Jurkat, Clone E6-1 (cell line): ENCODE data around the gene CDK4. TPM values are rescaled to one million over a fixed set of nuclear protein-coding genes. Genes with fewer than 3 reads are reported as not detected.
A peak's percentile ranks its signal among the peaks of the same experiment; 100 is the strongest.

Source experiments
- DNase-seq: peaks from one replicate; pipeline ENCODE4 v3.0.0-alpha.2; 2011; ENCODE audit warnings: low read depth, low spot score
- H3K4me3 ChIP-seq: 2 replicates; pipeline ENCODE4 v1.5.1; 2011; ENCODE audit warnings: mild to moderate bottlenecking, low read length, control low read depth, moderate library complexity
- polyA plus RNA-seq: library from polyadenylated mRNA; unstranded; fragments of >200 nt; gene quantifications from one replicate; pipeline ENCODE4 v1.2.1, GENCODE V29; 2012; ENCODE audit warnings: missing spikeins; ENCODE audit not compliant: insufficient read length, insufficient read depth

Gene CDK4
- 370 TPM for polyA plus RNA-seq

DNA sequence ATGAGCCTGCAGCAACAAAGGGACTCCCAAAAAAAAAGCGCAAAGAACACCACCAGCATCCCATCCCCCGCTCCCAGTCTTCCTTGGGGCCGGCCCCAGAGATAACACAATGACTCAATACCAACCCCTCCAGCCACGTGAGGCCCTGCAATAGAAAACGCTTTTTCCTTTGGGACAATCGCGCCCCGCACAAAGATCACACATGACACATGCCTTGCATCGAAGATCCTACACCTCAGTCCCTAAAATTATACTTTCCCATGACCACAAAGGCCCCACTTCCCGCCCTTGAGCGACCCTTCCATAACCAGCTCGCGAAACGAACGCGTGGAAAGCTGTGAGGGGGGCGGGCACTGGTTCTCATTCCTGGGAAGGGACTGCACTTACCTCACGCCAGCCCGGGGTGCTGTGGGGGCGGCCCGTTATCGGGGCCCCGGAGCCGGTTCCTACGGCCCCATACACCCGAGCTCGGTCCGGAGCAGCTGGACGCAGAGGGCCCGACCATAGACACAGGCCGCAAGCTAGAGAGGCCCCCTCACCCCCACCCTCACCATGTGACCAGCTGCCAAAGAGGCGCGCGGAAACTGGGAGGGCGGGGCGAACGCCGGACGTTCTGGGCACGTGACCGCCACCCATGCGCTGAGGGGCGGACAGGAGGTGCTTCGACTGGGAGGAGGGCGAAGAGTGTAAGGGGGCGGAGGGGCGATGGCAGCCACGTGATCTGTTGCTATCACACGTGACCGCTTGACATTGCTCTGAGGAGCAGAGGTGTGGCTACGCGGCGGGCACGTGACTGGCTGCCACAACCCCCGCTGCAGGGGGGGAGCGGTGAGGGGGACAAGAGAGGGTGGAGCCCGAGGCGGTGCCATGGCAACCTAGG is at the start of gene CDK4:
TSS of gene CDK4 (minus strand) at position 523 of the 880 bp plus-strand sequence. CDS start 593 bp downstream, outside the sequence.
- DNase-seq, result peak; percentile 99
- H3K4me3 ChIP-seq, result peak within 1 kb of the TSS; percentile 98

- DNase-seq, result no peak
- no peak overlapping the region for H3K4me3 ChIP-seq
These were observed 48.9 kb upstream of the CDK4 start for GRCh38 chr12:57800965-57801364.

GRCh38 chr12:57797933-57798332 is 45.8 kb upstream of the CDK4 start:
- no peak for DNase-seq
- H3K4me3 ChIP-seq, result no peak overlapping the region

GRCh38 chr12:57796996-57797395 is 44.9 kb upstream of the CDK4 start:
- DNase-seq, result no peak
- no peak overlapping the region for H3K4me3 ChIP-seq

GRCh38 chr12:57795354-57795753 is 43.2 kb upstream of the CDK4 start:
- no peak overlapping the region for H3K4me3 ChIP-seq
- DNase-seq, result no peak

DNA sequence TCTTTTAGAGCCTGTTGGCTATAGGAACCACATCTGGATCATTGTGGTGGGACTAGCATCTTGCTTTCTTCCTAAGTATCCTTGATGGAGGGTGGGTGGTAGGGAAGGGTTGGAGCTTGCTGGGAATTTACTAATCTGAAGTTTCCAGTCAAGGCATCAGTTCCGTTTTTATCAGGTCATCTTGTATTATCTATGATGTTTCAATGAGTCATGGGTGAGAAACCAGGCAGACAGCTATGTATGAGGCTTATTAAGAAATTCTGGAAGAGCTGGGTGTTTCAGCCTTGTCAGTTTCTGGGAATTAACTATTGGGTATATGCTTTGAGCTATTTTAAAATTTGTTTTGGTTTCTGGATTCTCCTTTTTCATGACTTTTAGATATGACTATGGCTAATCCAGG is 41.8 kb upstream of the CDK4 start:
- DNase-seq, result no peak
- no peak overlapping the region for H3K4me3 ChIP-seq

DNA sequence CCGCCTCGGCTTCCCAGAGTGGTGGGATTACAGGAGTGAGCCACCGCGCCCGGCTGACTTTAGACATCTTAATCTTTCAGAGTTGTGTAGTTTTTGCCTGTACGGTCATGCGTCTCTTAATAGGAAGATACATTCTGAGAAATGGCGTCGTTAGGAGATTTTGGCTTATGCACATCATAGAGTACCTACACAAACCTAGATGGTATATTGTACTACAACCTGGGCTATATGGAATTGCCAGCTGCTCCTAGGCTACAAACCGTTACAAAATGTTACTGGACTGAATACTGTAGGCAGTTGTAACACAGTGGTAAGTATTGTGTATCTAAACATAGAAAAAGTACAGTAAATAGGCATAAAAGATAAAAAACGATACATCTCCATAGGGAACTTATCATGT is 31.8 kb upstream of the CDK4 start:
- no peak for DNase-seq
- peak overlapping the region; percentile 100 for H3K4me3 ChIP-seq

DNA sequence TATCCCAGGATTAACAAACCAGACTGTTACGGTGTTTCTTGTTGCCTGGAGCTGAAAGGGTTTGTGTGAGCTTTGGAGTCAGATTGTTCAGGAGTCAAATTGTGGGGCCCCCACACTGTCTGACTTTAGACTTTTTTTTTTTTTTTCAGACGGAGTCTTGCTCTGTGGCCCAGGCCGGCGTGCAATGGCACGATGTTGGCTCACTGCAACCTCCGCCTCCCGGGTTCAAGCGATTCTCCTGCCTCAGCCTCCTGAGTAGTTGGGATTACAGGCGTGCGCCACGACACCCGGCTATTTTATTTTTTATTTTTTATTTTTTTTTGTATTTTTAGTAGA is 31.3 kb upstream of the CDK4 start:
- H3K4me3 ChIP-seq, result peak overlapping the region; percentile 100

GRCh38 chr12:57782608-57783465 is 30.7 kb upstream of the CDK4 start, which contains the start of gene TSFM:
TSS of gene TSFM (plus strand) at chr12:57782787. CDS start at chr12:57782802, 15 bp downstream.
- DNase-seq, result peak; percentile 95
- H3K4me3 ChIP-seq, result peak within 1 kb of the TSS; percentile 100

More for the DNA sequence above, 31.3 kb upstream of the CDK4 start:
- no peak for DNase-seq

- H3K4me3 ChIP-seq, result peak overlapping the region; percentile 100
- no peak for DNase-seq
These were observed 30.1 kb upstream of the CDK4 start for GRCh38 chr12:57782243-57782607.

DNA sequence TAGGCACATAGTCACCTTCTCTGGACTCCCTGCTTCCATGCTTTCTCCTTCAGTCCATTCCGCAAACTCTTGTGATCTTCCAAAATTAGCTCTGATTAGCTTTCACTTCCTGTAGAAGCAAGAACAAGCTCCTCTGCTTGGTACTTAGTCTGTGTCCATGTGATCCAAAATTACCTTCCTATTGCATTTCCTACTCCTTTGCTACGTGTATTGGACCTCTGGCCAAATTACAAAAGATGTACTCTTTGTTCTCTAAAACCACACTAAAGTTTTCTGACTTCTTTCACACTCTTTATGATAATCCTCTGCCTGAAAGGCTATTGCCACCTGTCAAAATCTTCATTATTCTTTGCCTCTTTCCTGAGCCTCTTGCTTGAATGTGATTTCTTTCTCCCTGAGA is 29.7 kb upstream of the CDK4 start:
- peak overlapping the region; percentile 5; the same call in 1 of the 2 replicates for H3K4me3 ChIP-seq
- DNase-seq, result no peak

GRCh38 chr12:57781244-57781643 is 29.1 kb upstream of the CDK4 start:
- peak; percentile 51 for DNase-seq
- H3K4me3 ChIP-seq, result peak overlapping the region; percentile 5

- H3K4me3 ChIP-seq, result no peak overlapping the region
- DNase-seq, result no peak
These were observed 28.3 kb upstream of the CDK4 start for GRCh38 chr12:57780284-57780897.

DNA sequence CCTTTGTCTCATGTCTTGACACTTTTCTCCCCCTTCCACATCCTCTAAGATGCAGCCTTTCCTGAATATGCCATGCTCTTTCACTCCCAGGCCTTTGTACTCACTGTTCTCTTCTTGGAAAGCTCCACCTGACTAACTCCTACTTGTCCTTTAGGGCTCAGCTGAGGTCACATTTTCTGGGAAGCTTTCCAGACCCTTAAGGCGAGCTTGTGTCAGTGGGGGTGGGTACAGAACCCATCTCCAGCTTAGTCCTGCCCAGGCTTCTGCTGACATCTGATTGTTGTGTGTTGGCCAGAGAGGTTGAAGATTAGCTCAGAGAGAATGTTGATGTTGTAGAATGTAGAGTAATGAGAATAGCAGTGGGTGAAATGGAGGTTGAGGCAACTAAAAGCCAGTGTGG is 27.6 kb upstream of the CDK4 start:
- no peak overlapping the region for H3K4me3 ChIP-seq
- DNase-seq, result no peak

- H3K4me3 ChIP-seq, result no peak overlapping the region
- DNase-seq, result no peak
These were observed 25.8 kb upstream of the CDK4 start for GRCh38 chr12:57777911-57778310.

- no peak overlapping the region for H3K4me3 ChIP-seq
- DNase-seq, result no peak
These were observed 25.3 kb upstream of the CDK4 start for GRCh38 chr12:57777367-57777766.

DNA sequence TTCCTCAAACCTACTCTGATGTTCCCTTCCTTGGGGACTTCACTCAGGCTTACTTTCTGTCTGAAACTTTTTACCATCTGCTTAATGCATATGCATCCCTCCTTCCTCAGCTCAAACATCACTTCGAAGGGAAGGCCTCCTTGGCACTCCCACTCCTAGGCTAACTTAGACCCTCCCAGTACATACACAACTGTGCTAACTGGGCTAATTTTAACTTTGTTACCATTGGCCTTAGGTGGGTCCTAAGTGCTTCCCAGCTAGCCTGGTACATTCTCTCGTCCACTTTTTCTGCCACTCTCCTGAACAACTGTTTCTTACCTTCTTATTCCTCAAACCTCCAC is 24.1 kb upstream of the CDK4 start:
- DNase-seq, result no peak
- no peak overlapping the region for H3K4me3 ChIP-seq

DNA sequence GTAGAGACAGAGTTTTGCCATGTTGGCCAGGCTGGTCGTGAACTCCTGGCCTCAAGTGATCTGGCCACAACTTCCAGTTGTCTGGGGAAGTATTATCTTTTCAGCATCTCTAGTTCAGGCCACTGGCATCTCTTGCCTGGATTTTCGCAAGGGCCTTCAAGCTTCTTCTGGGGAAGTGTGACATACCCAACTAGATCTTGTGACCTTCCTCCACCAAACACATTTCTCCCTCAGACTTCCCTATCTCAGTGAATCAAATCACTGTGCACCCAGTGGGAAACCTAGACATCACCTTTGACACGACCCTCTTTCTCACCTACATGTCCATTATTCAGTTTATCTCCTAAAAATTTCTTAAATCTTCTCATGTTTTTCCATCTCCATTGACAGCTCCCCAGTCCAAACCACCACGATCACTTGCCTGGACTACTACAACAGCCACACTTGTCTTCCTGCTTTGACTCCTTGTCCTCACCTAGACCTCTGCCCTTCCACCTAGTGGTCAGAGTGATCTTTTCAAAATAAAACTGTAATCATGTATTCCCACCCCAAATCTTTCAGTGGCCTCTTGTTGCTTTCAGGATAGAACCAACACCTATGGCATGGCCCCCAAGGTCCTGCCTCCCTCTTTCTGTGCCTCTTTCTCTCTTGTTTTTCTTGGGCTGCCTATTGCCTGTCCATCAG is 23.6 kb upstream of the CDK4 start:
- no peak overlapping the region for H3K4me3 ChIP-seq
- DNase-seq, result no peak

GRCh38 chr12:57775044-57775443 is 22.9 kb upstream of the CDK4 start:
- no peak overlapping the region for H3K4me3 ChIP-seq
- no peak for DNase-seq
